ENCODE data around the gene POLDIP2. TPM values are rescaled to one million over a fixed set of nuclear protein-coding genes. Genes with fewer than 3 reads are reported as not detected.

POLDIP2 gene
- total RNA-seq, 2 experiments from 2014 or later: 74.6 to 76.5 TPM

DNA sequence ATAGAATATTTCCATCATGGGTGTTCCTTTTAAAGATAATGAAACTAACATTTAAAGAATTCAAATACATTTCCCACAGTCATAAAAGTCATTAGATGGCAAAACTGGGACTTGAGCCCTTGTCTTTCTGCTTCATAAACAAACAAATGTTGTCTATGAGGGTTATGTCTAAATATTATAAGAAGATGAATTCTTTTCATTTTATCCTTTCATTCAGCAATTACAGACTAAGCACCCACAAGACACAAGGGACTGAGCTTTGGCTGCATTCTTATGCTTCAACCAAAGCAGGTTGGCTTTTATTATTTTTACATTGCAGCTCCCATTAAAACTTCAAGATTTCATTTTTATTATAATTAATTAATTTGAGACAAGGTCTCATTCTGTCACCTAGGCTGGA, 29.1 kb upstream of the POLDIP2 start:
- CTCF ChIA-PET: no interaction called here
- H3K4me1 Mint-ChIP-seq (ENCODE audit: low read depth): peaks cover 21% of the 10 kb centered on the region
- H3K27ac Mint-ChIP-seq: no peak overlapping the region
- no peaks in the 10 kb centered on the region for H3K9me3 Mint-ChIP-seq
- H3K27me3 Mint-ChIP-seq (ENCODE audit: low read depth): peaks cover 12% of the 10 kb centered on the region
- intact Hi-C loops (cut with micrococcal nuclease): no loop called here
- no peak for DNase-seq
- no peak overlapping the region for H3K4me3 Mint-ChIP-seq
- H3K36me3 Mint-ChIP-seq (ENCODE audit: low read depth): peaks cover 20% of the 10 kb centered on the region

- intact Hi-C loops (cut with micrococcal nuclease): loop anchor here (2.0 kb wide), 1 partner anchor 31 kb away; no protein-coding TSS in a partner anchor
- Mint-ChIP-seq H3K27me3 (ENCODE audit: low read depth) (peaks cover 12% of the 10 kb centered on the region), H3K27ac (peak overlapping the region; percentile 22), H3K9me3 (no peaks in the 10 kb centered on the region), H3K4me1 (ENCODE audit: low read depth) (peaks cover 23% of the 10 kb centered on the region), H3K4me3 (peak overlapping the region; percentile 87), H3K36me3 (ENCODE audit: low read depth) (peaks cover 19% of the 10 kb centered on the region)
- DNase-seq: peak; percentile 30
- CTCF ChIA-PET: no interaction called here
Observed at GRCh38 chr17:28385406-28385805, 28.1 kb upstream of the POLDIP2 start.

DNA sequence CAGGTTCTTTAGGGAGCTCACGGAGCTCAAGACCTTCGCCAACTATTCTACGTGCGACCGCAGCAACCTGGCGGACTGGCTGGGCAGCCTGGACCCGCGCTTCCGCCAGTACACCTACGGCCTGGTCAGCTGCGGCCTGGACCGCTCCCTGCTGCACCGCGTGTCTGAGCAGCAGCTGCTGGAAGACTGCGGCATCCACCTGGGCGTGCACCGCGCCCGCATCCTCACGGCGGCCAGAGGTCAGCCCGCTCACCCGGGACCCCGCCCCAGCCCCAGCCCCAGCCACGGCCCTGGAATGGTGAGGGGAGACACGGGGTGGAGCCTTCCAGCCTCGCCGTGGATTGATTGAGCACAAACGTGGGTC, 27.7 kb upstream of the POLDIP2 start:
- Mint-ChIP-seq H3K4me3 (peak overlapping the region; percentile 87), H3K4me1 (ENCODE audit: low read depth) (peaks cover 23% of the 10 kb centered on the region), H3K9me3 (no peaks in the 10 kb centered on the region), H3K36me3 (ENCODE audit: low read depth) (peaks cover 16% of the 10 kb centered on the region), H3K27me3 (ENCODE audit: low read depth) (peaks cover 12% of the 10 kb centered on the region), H3K27ac (peak overlapping the region; percentile 22)
- DNase-seq: no peak
- CTCF ChIA-PET: interaction anchor here (1.3 kb wide), 1 partner anchor 28 kb away, joined by 4 read pairs; no protein-coding TSS in a partner anchor
- intact Hi-C loops (cut with micrococcal nuclease): loop anchor here (2.0 kb wide), 1 partner anchor 32 kb away; no protein-coding TSS in a partner anchor

- H3K4me1 Mint-ChIP-seq (ENCODE audit: low read depth): peaks cover 23% of the 10 kb centered on the region
- peak overlapping the region; percentile 87 for H3K4me3 Mint-ChIP-seq
- peaks cover 14% of the 10 kb centered on the region for H3K36me3 Mint-ChIP-seq (ENCODE audit: low read depth)
- CTCF ChIA-PET: interaction anchor here (0.8 to 1.3 kb wide), 3 partner anchors 26 to 32 kb away, joined by 3 to 4 read pairs (median 4); no protein-coding TSS in a partner anchor
- no peaks in the 10 kb centered on the region for H3K9me3 Mint-ChIP-seq
- intact Hi-C loops (cut with micrococcal nuclease): loop anchor here (1.0 to 2.0 kb wide), 4 partner anchors 13 to 261 kb away; partner anchors contain the start of genes BLTP2, POLDIP2 and SARM1
- DNase-seq: peak; percentile 81
- H3K27me3 Mint-ChIP-seq (ENCODE audit: low read depth): peaks cover 12% of the 10 kb centered on the region
- H3K27ac Mint-ChIP-seq: peak overlapping the region; percentile 9
Observed at GRCh38 chr17:28384281-28385036, 27.1 kb upstream of the POLDIP2 start.

- DNase-seq: peak; percentile 56
- Mint-ChIP-seq H3K27me3 (ENCODE audit: low read depth) (peaks cover 12% of the 10 kb centered on the region), H3K27ac (no peak overlapping the region), H3K4me3 (peak overlapping the region; percentile 27), H3K9me3 (no peaks in the 10 kb centered on the region), H3K36me3 (ENCODE audit: low read depth) (peaks cover 10% of the 10 kb centered on the region), H3K4me1 (ENCODE audit: low read depth) (peaks cover 23% of the 10 kb centered on the region)
- CTCF ChIA-PET: interaction anchor here (1.7 to 2.5 kb wide), 2 partner anchors 8 to 35 kb away, joined by 6 to 10 read pairs; no protein-coding TSS in a partner anchor
- intact Hi-C loops (cut with micrococcal nuclease): no loop called here
Observed at GRCh38 chr17:28381141-28381825, 24.0 kb upstream of the POLDIP2 start.

- peaks cover 8% of the 10 kb centered on the region for H3K36me3 Mint-ChIP-seq (ENCODE audit: low read depth)
- no peak for DNase-seq
- H3K4me3 Mint-ChIP-seq: no peak overlapping the region
- H3K27ac Mint-ChIP-seq: no peak overlapping the region
- peaks cover 12% of the 10 kb centered on the region for H3K27me3 Mint-ChIP-seq (ENCODE audit: low read depth)
- CTCF ChIA-PET: interaction anchor here (1.6 kb wide), 1 partner anchor 161 kb away, joined by 4 read pairs; no protein-coding TSS in a partner anchor
- H3K4me1 Mint-ChIP-seq (ENCODE audit: low read depth): peaks cover 19% of the 10 kb centered on the region
- H3K9me3 Mint-ChIP-seq: no peaks in the 10 kb centered on the region
- intact Hi-C loops (cut with micrococcal nuclease): no loop called here
Observed at GRCh38 chr17:28379814-28380801, 22.8 kb upstream of the POLDIP2 start.

- intact Hi-C loops (cut with micrococcal nuclease): loop anchor here (1.0 to 5.0 kb wide), 2 partner anchors 54 to 174 kb away; partner anchors contain the start of gene TMEM97
- peak overlapping the region; percentile 79 for H3K4me3 Mint-ChIP-seq
- no peaks in the 10 kb centered on the region for H3K9me3 Mint-ChIP-seq
- H3K27ac Mint-ChIP-seq: no peak overlapping the region
- peaks cover 6% of the 10 kb centered on the region for H3K36me3 Mint-ChIP-seq (ENCODE audit: low read depth)
- no peak for DNase-seq
- H3K4me1 Mint-ChIP-seq (ENCODE audit: low read depth): peaks cover 21% of the 10 kb centered on the region
- H3K27me3 Mint-ChIP-seq (ENCODE audit: low read depth): no peaks in the 10 kb centered on the region
- CTCF ChIA-PET: interaction anchor here (1.3 to 2.0 kb wide), 2 partner anchors 9 to 44 kb away, joined by 6 to 7 read pairs; no protein-coding TSS in a partner anchor
Observed at GRCh38 chr17:28372945-28373274, 15.6 kb upstream of the POLDIP2 start.

DNA sequence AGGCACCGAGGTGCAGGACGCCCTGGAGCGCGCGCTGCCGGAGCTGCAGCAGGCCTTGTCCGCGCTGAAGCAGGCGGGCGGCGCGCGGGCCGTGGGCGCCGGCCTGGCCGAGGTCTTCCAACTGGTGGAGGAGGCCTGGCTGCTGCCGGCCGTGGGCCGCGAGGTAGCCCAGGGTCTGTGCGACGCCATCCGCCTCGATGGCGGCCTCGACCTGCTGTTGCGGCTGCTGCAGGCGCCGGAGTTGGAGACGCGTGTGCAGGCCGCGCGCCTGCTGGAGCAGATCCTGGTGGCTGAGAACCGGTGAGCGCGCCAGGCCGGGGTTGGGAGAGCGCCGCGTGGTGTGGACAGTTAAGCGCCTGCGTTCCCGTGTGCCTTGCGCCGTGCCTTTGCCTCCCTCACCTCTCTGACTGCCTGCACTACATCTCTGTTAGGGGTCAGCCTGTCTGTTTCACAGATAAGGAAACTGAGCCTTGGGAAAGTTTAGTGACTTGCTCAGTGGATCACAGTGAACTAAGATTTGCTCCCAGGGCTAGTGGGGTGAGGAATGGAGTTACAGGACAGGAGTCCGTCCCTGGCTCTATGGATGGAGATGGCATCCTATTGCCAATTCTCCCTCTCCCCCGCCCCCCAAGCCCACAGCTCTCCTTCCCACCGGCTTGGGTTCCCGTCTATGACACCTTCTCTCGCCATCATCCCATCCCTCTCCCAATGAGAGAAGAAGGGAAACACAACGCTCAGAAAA, 15.0 kb upstream of the POLDIP2 start:
- intact Hi-C loops (cut with micrococcal nuclease): loop anchor here (1.0 to 5.0 kb wide), 2 partner anchors 53 to 175 kb away; partner anchors contain the start of gene TMEM97
- CTCF ChIA-PET: interaction anchor here (1.1 to 1.3 kb wide), 2 partner anchors 9 to 44 kb away, joined by 3 to 6 read pairs; no protein-coding TSS in a partner anchor
- Mint-ChIP-seq H3K27ac (no peak overlapping the region), H3K4me1 (ENCODE audit: low read depth) (peaks cover 21% of the 10 kb centered on the region), H3K36me3 (ENCODE audit: low read depth) (peaks cover 6% of the 10 kb centered on the region), H3K4me3 (peak overlapping the region; percentile 79), H3K27me3 (ENCODE audit: low read depth) (no peaks in the 10 kb centered on the region), H3K9me3 (no peaks in the 10 kb centered on the region)
- DNase-seq: peak; percentile 34

DNA sequence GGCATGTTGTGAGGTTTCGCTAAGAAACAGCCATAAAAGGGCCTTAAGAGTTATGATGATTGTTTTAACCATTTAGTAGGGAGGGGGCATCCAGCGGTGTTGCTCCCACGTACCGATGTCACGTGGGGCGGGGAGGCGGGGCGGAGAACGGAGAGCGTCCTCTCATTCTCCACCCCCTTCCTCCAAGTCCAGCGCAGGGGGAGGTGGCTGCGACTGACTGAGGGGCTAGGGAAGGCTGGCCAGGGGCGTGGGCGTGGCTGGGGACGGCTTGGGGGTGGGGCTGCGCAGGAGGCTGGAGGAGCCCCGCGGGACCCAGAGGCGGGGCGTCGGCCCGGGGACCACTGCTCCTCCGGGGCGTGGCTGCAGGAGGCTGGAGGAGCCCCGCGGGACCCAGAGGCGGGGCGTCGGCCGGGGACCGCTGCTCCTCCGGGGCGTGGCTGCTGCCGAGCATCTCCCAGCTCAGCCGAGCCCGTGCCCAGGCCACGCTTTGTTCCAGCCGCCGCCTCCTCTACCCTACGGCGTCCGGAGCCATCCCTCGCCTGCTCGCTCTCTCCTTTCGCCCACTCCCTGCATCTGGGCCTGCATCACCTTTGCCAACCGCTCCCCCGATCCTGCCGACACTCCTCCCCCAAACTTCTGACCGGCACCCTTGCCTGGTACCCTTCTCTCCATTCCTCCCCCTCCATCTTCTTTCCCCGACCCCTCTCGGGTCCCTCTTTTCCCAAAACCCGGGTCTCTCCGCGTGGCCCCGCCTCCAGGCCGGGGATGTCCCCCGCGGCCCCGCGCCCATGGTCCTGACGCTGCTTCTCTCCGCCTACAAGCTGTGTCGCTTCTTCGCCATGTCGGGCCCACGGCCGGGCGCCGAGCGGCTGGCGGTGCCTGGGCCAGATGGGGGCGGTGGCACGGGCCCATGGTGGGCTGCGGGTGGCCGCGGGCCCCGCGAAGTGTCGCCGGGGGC, 14.2 kb upstream of the POLDIP2 start, which contains the start of gene SARM1:
Gene SARM1, plus strand, starts transcription at position 450 of the 958 bp plus-strand sequence. Its CDS starts 339 bp downstream, at position 789.
- CTCF ChIA-PET: interaction anchor here (1.1 kb wide), 1 partner anchor 45 kb away, joined by 3 read pairs; no protein-coding TSS in a partner anchor
- Mint-ChIP-seq H3K27me3 (ENCODE audit: low read depth) (no peaks in the 10 kb centered on the region), H3K9me3 (no peaks in the 10 kb centered on the region), H3K4me3 (peak within 1 kb of the TSS; percentile 89), H3K4me1 (ENCODE audit: low read depth) (peaks cover 21% of the 10 kb centered on the region), H3K36me3 (ENCODE audit: low read depth) (peaks cover 8% of the 10 kb centered on the region), H3K27ac (peak within 1 kb of the TSS; percentile 47)
- DNase-seq: peak; percentile 85
- intact Hi-C loops (cut with micrococcal nuclease): loop anchor here (1.0 to 5.0 kb wide), 5 partner anchors 13 to 176 kb away; partner anchors contain the start of genes IFT20, POLDIP2, TMEM97 and TNFAIP1

DNA sequence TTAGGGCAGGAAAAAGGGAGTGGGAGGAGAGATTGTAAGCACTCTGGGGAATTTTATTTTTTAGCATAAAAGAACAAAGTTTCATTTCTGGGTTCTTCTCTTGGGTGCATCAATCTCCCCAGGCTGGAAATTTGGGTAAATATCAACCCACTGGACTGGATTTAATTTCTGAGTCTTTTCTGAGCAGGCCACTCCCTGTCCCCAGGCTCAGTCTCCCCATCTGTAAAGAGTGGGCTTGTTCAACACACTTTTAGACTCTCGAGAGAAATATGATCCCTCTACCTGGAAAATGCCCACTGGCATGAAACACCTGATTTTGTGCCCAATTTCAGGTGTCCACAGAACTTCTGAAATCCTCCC, 13.4 kb upstream of the POLDIP2 start:
- H3K27me3 Mint-ChIP-seq (ENCODE audit: low read depth): no peaks in the 10 kb centered on the region
- intact Hi-C loops (cut with micrococcal nuclease): loop anchor here (1.0 to 5.0 kb wide), 4 partner anchors 13 to 177 kb away; partner anchors contain the start of genes IFT20, POLDIP2 and TNFAIP1
- CTCF ChIA-PET: no interaction called here
- peaks cover 9% of the 10 kb centered on the region for H3K36me3 Mint-ChIP-seq (ENCODE audit: low read depth)
- peak overlapping the region; percentile 89 for H3K4me3 Mint-ChIP-seq
- DNase-seq: no peak
- peaks cover 21% of the 10 kb centered on the region for H3K4me1 Mint-ChIP-seq (ENCODE audit: low read depth)
- peak overlapping the region; percentile 31 for H3K27ac Mint-ChIP-seq
- H3K9me3 Mint-ChIP-seq: no peaks in the 10 kb centered on the region
